Ovary (tissue), 3 donors: ENCODE data around the gene BANK1.

Source experiments
- POLR2A ChIP-seq: fragments of 450-650 bp; IDR thresholded peaks from one replicate; pipeline ENCODE4 v1.6.1; 2017; ENCODE audit warnings: antibody characterized with exemption, mild to moderate bottlenecking, moderate library complexity
- TF ChIP-seq, protein P1 (sequence below), 3 donors: fragments of 450-650 bp in 2 of 3; fragments of 200-600 bp in 1 of 3; IDR thresholded peaks; one replicate each; pipeline versions ENCODE4 v1.5.1 to v1.8.0; 2016 to 2022; ENCODE audit warnings: antibody characterized with exemption in 3 of 3, mild to moderate bottlenecking in 1 of 3
- donor health status: DM: no; HTN: no; CAD: no.

DNA sequence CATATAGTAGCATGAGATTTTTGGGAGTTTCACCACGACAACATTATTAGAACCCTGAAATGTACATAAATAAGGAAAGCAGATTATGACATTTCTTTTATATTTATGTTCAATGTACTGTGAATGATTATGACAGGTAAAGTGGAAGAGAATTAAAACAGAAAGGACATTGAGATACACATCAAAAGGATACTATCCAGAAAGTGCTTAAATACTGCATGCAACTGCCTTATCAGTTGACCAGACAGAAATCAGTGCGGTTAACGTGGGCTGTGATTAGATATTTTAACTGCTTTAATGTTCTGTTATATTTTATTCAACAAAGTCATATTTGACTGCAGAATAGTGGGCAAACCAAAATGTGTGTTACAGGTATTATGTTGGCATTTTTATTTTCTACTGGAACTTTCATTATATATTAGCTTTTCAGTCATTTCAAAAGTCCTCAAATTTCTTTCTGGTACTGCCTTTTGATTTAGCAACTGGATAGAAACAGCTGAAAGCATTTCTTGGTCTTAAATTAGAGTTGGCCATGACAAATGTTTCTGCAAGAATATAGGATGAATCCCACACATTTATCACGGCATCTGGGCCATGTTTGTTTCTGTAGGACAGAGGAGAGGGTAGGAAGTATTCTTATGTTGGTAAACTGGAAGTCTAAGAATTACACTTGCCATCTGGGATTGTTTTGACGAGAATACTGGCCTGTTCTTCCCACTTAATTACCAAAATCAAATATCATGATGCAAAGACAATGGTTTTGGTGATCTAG is 299.5 kb downstream of the BANK1 start:
- TF ChIP-seq, protein P1, sequence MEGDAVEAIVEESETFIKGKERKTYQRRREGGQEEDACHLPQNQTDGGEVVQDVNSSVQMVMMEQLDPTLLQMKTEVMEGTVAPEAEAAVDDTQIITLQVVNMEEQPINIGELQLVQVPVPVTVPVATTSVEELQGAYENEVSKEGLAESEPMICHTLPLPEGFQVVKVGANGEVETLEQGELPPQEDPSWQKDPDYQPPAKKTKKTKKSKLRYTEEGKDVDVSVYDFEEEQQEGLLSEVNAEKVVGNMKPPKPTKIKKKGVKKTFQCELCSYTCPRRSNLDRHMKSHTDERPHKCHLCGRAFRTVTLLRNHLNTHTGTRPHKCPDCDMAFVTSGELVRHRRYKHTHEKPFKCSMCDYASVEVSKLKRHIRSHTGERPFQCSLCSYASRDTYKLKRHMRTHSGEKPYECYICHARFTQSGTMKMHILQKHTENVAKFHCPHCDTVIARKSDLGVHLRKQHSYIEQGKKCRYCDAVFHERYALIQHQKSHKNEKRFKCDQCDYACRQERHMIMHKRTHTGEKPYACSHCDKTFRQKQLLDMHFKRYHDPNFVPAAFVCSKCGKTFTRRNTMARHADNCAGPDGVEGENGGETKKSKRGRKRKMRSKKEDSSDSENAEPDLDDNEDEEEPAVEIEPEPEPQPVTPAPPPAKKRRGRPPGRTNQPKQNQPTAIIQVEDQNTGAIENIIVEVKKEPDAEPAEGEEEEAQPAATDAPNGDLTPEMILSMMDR (IDR thresholded peaks at IDR 0.05): no peak
- no peak for TF ChIP-seq POLR2A
